Measurements from ENCODE around the gene PLXNA2.

PLXNA2 gene

GRCh38 chr1:208243967-208244916 lies at the start of gene PLXNA2:
Gene PLXNA2 (minus strand): TSS chr1:208244384. CDS start chr1:208217922, 26,462 bp downstream.
- DNase-seq: peak; percentile 63

GRCh38 chr1:208292908-208293307 lies 48.7 kb upstream of the PLXNA2 start:
- no peak for DNase-seq

GRCh38 chr1:208291923-208292711 lies 47.9 kb upstream of the PLXNA2 start:
- DNase-seq: peak; percentile 83

- no peak for DNase-seq
Observed at GRCh38 chr1:208291129-208291528, 46.9 kb upstream of the PLXNA2 start.

- no peak for DNase-seq
Observed at GRCh38 chr1:208289716-208290115, 45.5 kb upstream of the PLXNA2 start.

- DNase-seq: no peak
Observed at GRCh38 chr1:208288495-208288894, 44.3 kb upstream of the PLXNA2 start.

- DNase-seq: no peak
Observed at GRCh38 chr1:208280681-208281450, 36.7 kb upstream of the PLXNA2 start.

GRCh38 chr1:208279826-208280588 lies 35.8 kb upstream of the PLXNA2 start:
- DNase-seq: no peak

GRCh38 chr1:208278638-208279037 lies 34.5 kb upstream of the PLXNA2 start:
- no peak for DNase-seq

- no peak for DNase-seq
Observed at GRCh38 chr1:208276757-208277435, 32.7 kb upstream of the PLXNA2 start.

GRCh38 chr1:208275083-208275482 lies 30.9 kb upstream of the PLXNA2 start:
- DNase-seq: no peak

GRCh38 chr1:208273386-208274017 lies 29.3 kb upstream of the PLXNA2 start:
- no peak for DNase-seq

GRCh38 chr1:208272713-208273112 lies 28.5 kb upstream of the PLXNA2 start:
- no peak for DNase-seq

- DNase-seq: no peak
Observed at GRCh38 chr1:208272311-208272710, 28.1 kb upstream of the PLXNA2 start.

GRCh38 chr1:208271236-208271635 lies 27.1 kb upstream of the PLXNA2 start:
- no peak for DNase-seq

- peak; percentile 88 for DNase-seq
Observed at GRCh38 chr1:208270651-208271141, 26.5 kb upstream of the PLXNA2 start.

- DNase-seq: no peak
Observed at GRCh38 chr1:208269338-208269666, 25.1 kb upstream of the PLXNA2 start.

GRCh38 chr1:208268541-208269337 lies 24.6 kb upstream of the PLXNA2 start:
- DNase-seq: peak; percentile 88

GRCh38 chr1:208265525-208265924 lies 21.3 kb upstream of the PLXNA2 start:
- DNase-seq: no peak

- DNase-seq: no peak
Observed at GRCh38 chr1:208265122-208265469, 20.9 kb upstream of the PLXNA2 start.

All from DMS79 treated with DMSO at 0.1 percent for 48 hours (cell line).